HEK293 (cell line): ENCODE data around the gene ACOT2.

ENCODE experiments used
- KLF7 ChIP-seq: fragments of 450-650 bp; formaldehyde crosslinking; IDR thresholded peaks from 2 replicates; pipeline ENCODE4 v1.5.1; 2016; ENCODE audit warnings: missing biosample characterization, missing genetic modification characterization, borderline replicate concordance
- MYNN ChIP-seq: fragments of 450-650 bp; formaldehyde crosslinking; IDR thresholded peaks from 2 replicates; pipeline ENCODE4 v1.5.1; 2016; ENCODE audit warnings: missing biosample characterization, missing genetic modification characterization, borderline replicate concordance
- TCF7L2 ChIP-seq: IDR thresholded peaks from 2 replicates; pipeline ENCODE4 v1.6.1; 2011; ENCODE audit warnings: low read depth, mild to moderate bottlenecking, inconsistent platforms, low read length, moderate library complexity, borderline replicate concordance
- YY1 ChIP-seq: fragments of 450-650 bp; formaldehyde crosslinking; IDR thresholded peaks from 2 replicates; pipeline ENCODE4 v1.5.1; 2018; ENCODE audit warnings: missing biosample characterization, missing genetic modification characterization
- ZBTB1 ChIP-seq: fragments of 450-650 bp; formaldehyde crosslinking; IDR thresholded peaks from 2 replicates; pipeline ENCODE4 v1.5.1; 2016; ENCODE audit warnings: missing biosample characterization, missing genetic modification characterization
- ZNF76 ChIP-seq: fragments of 450-650 bp; formaldehyde crosslinking; IDR thresholded peaks from 2 replicates; pipeline ENCODE4; 2016; ENCODE audit warnings: low read depth, missing biosample characterization, missing genetic modification characterization, borderline replicate concordance
- ZSCAN23 ChIP-seq: fragments of 450-650 bp; formaldehyde crosslinking; IDR thresholded peaks from 2 replicates; pipeline ENCODE4 v1.5.1; 2016; ENCODE audit warnings: missing biosample characterization, missing genetic modification characterization

DNA sequence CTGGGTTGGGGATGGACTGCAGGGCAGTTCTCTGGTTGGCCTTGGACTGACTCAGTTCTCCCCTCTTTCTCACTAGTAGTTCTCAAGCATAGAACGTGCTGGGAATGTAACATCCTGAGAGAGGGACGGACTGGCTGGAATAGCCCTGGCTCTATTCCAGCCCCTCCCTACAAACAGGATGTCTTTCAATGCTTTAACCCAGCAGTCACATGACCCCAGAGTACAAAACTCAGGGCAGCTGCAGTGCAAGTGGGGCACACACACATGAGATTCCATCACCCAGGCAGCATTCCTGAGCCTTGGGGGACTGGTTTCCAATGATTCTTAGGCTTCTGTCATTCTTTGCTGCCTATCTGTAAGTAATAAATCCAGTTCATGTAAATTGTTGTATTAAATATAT, 41.7 kb downstream of the ACOT2 start:
- TF ChIP-seq TCF7L2 (no peak), YY1 (tag by site-specific recombination) (no peak), ZSCAN23 (no peak), ZNF76 (no peak), MYNN (no peak), ZBTB1 (no peak), KLF7 (tag by site-specific recombination) (no peak)
